Fibroblast of the conjunctiva (primary cell): ENCODE data around the gene HOXC11.

Source experiments
- DNase-seq: peaks from one replicate; pipeline ENCODE4 v3.0.0-alpha.2; 2010; ENCODE audit warnings: low read depth

The HOXC11 gene

DNA sequence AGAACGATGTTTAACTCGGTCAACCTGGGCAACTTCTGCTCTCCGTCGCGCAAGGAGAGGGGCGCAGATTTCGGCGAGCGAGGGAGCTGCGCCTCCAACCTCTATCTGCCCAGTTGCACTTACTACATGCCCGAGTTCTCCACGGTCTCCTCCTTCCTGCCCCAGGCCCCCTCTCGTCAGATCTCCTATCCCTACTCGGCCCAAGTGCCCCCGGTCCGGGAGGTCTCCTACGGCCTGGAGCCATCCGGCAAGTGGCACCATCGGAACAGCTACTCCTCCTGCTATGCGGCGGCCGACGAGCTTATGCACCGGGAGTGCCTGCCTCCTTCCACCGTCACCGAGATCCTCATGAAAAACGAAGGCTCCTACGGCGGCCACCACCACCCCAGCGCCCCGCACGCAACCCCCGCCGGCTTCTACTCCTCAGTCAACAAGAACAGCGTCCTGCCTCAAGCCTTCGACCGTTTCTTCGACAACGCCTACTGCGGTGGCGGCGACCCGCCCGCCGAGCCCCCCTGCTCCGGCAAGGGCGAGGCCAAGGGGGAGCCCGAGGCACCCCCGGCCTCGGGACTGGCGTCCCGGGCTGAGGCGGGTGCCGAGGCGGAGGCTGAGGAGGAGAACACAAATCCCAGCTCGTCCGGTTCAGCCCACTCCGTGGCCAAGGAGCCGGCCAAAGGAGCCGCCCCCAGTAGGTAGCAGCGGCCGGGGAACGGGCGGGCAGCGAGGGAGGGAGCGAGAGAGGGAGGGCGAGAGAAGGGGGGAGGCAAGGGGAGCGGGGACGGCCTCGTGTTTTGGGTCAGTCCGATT lies 513 bp downstream of the HOXC11 start:
- DNase-seq, result no peak

GRCh38 chr12:53974084-53975063 lies 1.4 kb downstream of the HOXC11 start, which contains the start of gene HOTAIR:
Gene HOTAIR, minus strand, starts transcription at chr12:53974954.
- DNase-seq, result no peak

DNA sequence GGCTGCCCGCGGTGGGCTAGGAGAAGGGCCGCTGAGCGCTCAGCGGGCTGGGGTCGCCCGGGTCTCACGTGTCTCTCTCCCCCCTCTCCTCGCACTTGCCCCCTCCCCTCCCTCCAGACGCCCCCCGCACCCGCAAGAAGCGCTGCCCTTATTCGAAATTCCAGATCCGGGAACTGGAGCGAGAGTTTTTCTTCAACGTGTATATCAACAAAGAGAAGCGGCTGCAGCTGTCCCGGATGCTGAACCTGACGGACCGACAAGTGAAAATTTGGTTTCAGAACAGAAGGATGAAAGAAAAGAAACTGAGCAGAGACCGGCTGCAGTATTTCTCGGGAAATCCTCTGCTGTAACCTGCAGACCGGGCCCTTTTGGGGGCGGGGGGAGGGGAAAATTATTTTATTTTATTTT lies 2.1 kb downstream of the HOXC11 start:
- no peak for DNase-seq

GRCh38 chr12:53975479-53976152 lies 2.7 kb downstream of the HOXC11 start:
- no peak for DNase-seq

DNA sequence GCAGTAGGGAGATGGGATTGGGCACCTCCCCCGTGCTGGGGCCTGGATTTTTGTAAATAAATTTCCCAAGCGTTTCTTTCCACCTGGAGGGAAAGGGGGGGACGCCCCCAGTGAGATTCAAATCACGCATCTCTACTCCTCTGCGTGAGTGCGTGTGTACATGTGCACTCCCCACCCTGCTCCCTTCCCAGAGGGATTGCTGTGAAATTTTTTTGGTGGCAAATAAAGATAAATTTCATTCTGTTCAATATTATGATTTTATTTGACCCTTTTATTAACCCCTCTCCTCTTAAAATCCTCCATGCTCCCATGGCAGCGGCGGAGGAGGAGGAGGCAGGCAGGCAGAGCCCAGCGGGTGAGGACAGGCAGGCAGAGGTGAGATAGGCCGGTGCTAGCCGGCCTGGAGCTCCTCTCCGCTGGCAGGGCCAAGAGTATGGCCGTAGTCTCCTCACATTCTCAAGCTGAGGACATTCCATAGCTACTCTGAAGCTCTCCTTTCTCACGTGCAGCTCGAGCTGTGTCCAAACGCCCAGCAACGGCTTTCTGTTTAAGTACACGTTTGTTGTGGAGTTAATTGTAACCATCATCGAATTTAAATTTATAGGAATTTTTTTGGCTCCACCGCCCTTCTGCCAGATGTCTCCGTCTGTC lies 3.4 kb downstream of the HOXC11 start:
- no peak for DNase-seq

GRCh38 chr12:53976823-53977595 lies 4.1 kb downstream of the HOXC11 start:
- DNase-seq, result no peak

DNA sequence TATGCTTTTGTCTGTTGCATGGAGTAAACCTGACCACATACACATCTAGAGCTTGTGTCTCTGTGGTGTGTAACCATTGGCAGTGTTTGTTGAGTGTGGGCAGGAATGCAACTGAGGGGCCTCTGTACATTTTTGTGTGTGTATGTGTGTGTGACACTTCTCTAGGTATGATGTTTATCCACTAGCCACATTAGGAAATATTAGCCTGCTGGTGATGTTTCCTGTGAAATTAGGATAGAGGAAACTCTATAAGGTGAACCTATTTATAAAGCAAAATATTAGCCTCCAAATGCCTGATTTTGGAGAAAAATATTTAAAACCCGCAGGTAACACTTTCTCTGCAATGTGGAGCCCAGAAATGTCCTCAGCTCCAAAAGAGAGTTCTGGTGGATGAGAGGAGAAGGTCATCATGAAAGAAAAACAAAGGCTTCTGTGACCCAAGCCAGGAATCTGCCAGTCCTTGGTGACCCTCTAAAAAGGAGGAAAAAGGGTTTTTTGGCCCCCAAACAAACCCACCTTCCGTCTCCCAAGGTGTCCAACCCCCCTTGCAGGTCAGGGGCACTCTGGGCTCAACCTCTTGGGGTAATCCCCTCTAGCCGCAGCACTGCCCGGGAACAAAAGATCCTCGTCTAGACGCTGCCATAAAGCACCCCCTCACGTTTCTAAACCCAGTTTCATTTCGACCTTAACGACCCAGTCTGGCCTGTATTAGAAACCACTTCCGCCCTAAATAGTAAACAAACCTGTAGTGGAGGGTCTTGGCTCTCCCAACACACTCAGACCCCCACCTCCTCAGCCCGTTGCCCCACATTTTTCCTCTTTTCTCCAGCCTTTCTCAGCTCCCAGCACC lies 4.9 kb downstream of the HOXC11 start:
- no peak for DNase-seq

GRCh38 chr12:53978477-53979356 lies 5.8 kb downstream of the HOXC11 start:
- DNase-seq, result no peak

DNA sequence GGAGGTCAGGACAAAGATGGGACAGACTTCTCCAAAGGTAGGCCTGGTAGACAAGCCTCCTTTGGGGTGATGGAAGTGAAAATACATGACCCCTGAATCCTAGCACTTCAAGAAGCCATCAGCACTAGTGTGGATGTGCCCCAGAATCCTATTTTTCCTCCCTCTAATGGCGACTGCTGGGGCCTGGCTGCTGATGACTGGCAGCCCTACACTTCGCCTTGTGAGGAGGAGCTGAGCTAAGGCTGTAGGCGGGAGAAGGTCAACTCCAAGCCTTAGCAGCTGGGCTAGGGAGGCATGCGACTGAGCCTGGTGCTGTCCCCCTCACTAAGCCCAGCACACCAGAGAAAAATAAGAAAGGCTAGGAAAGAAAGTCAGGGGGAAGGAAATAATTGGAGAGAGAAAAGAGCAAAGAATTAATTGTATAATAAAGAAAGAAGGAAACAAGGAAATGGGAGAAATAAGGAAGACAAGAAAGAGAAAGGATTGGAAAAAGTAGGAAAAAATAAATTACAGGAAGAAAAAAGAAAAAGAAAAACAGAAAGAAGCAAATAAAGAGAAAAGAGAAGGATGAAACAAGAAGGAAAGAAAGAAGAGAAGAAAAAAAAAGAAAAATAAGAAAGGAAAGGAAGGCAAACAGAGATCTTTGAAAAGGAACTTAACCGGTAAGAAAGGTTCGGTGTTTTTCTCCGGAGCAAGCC lies 7.3 kb downstream of the HOXC11 start:
- no peak for DNase-seq

GRCh38 chr12:53980802-53981496 lies 8.0 kb downstream of the HOXC11 start:
- DNase-seq, result no peak

GRCh38 chr12:53981634-53982565 lies 9.0 kb downstream of the HOXC11 start:
- DNase-seq, result no peak

DNA sequence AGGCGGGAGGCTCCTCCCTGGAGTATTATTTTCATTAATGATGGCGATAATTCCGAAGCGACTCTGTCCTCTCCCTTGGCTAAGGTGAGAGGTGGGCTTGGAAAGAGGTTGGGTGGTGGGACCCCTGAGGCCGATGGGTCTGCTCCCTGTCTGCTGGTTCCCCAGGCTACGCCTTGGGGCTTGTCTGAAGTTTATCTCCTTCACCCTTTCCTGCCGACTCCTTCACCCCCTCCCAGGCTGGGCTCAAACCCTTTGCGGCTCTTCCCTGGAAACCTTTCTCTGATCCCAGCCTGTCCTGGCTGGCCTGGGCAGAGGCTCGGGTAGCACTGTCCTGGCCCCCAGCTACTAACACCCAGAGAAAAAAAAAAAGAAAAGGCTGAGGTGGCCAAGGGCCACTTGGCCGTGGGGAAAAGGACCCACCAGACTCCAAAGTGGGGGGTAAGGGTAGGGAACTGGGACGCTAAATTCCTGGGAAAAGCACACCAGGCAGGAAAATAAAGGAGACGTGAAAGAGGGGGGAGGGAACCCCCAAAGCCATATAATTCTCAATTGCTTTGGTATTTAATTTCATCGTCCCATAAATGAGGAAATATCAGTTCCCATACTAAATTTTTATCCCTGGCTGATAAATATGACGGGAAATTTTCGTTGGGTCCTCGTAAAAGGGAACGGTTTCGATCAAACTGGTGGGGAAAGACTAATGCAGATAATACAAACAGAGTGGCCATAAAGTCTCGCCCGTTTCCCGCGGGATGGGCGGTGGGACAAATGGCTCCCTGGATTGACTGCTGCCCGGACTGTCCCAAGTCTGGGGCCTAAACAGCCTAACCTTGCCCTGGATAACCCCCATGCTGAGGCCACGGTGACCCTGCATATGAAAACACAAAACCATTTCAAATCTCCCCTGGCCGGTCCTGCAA lies 10.0 kb downstream of the HOXC11 start:
- no peak for DNase-seq

DNA sequence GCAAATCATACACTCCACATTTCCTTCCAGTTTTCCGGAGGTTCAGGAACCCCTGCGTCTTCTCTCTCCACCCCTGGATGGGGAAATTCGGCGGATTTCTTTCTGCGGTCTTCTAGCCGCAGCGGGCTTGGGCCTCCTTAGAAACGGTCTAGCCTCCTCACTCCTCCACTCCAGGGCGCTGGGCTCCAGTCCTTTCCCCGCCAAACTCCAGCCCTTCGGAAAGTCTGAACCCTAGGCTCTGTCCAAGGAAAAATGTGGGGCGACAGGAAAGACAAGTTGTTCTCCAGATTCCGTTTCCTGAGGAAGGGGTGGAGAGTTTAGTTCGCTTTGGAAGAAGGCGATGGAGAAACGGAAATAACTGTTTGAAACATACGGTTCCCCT lies 10.6 kb downstream of the HOXC11 start:
- no peak for DNase-seq

GRCh38 chr12:53983950-53984572 lies 11.1 kb downstream of the HOXC11 start:
- no peak for DNase-seq
